GM12878 (cell line): ENCODE results near the gene MUC13. TPM values are rescaled to one million over a fixed set of nuclear protein-coding genes. Genes with fewer than 3 reads are reported as not detected.

ENCODE experiments used
- ATAC-seq: fragments of 200-7000 bp; cut with Tn5 transposase; 3 replicates; pipeline ENCODE4 v1.9.1; 2020; ENCODE audit warnings: mild to moderate bottlenecking, moderate library complexity
- BruUV-seq: library from RNA; stranded (reverse); fragments of 400-500 nt; replicated peaks from 2 replicates; lab custom pipeline; 2021; lab: Mats Ljungman, UMichigan
- CTCF ChIA-PET: fragments of 300-600 bp; sonication (Branson Sonifier 250); formaldehyde crosslinking; extraction: SDS; loops from one replicate; lab custom pipeline; 2021; ENCODE audit warnings: inconsistent platforms; lab: Yijun Ruan, JAX
- POLR2A ChIA-PET: fragments of 350-600 bp; formaldehyde crosslinking; extraction: SDS; loops from one replicate; lab custom pipeline; 2021; ENCODE audit warnings: inconsistent platforms; lab: Charles Lee
- RAD21 ChIA-PET: fragments of 300-600 bp; sonication (Branson Sonifier 250); formaldehyde crosslinking; loops from one replicate; lab custom pipeline; 2023; ENCODE audit warnings: antibody characterized with exemption; ENCODE audit not compliant: unreplicated experiment; lab: Charles Lee
- SMC1A ChIA-PET: fragments of 300-600 bp; sonication (Branson Sonifier 250); formaldehyde crosslinking; loops from one replicate; lab custom pipeline; 2023; ENCODE audit not compliant: unreplicated experiment, uncharacterized antibody; lab: Charles Lee
- DNase-seq: peaks from one replicate; pipeline ENCODE4 v3.0.0-alpha.2; 2011; ENCODE audit warnings: low read depth, low spot score
- FAIRE-seq: peaks from 3 replicates; lab custom pipeline; 2011; peaks lifted over from hg19 to GRCh38; lab: Jason Lieb, UNC
- H2AFZ ChIP-seq: 2 replicates; pipeline ENCODE4 v1.6.0; 2011; ENCODE audit warnings: low read depth, low read length, control low read depth; ENCODE audit not compliant: control insufficient read depth
- H3K27ac ChIP-seq: 2 replicates; pipeline ENCODE4 v1.5.1; 2011; ENCODE audit warnings: control low read depth; ENCODE audit not compliant: control insufficient read depth, insufficient read depth
- H3K27me3 ChIP-seq, 2 experiments: replicated peaks in 1 of 2; 2 replicates each; pipeline versions ENCODE4 v1.6.0 to v1.6.1; 2011; ENCODE audit warnings: low read length in 1 of 2; ENCODE audit not compliant: control insufficient read depth in 2 of 2, insufficient read depth in 2 of 2
- H3K36me3 ChIP-seq, 2 experiments: 2 replicates each; pipeline ENCODE4 v1.5.1; 2011; ENCODE audit warnings: low read length in 1 of 2; ENCODE audit not compliant: control insufficient read depth in 2 of 2, insufficient read depth in 2 of 2
- H3K4me1 ChIP-seq: 2 replicates; pipeline ENCODE4 v1.6.1; 2011; ENCODE audit warnings: mild to moderate bottlenecking, low read length, moderate library complexity, mixed read lengths; ENCODE audit not compliant: control insufficient read depth, insufficient read depth
- H3K4me2 ChIP-seq: 2 replicates; pipeline ENCODE4 v1.6.0; 2011; ENCODE audit warnings: control low read depth; ENCODE audit not compliant: control insufficient read depth, insufficient read depth
- H3K4me3 ChIP-seq: fragments of 200-600 bp; sonication (generic); 2 replicates; pipeline ENCODE4 v1.5.1; 2016
- H3K79me2 ChIP-seq: 2 replicates; pipeline ENCODE4 v1.6.0; 2011; ENCODE audit warnings: low read length; ENCODE audit not compliant: control insufficient read depth, insufficient read depth
- H3K9ac ChIP-seq: 2 replicates; pipeline ENCODE4 v1.8.0; 2011; ENCODE audit warnings: low read length, control low read depth, mixed read lengths; ENCODE audit not compliant: control insufficient read depth, insufficient read depth
- H3K9me3 ChIP-seq: replicated peaks from 3 replicates; pipeline ENCODE4 v1.5.1; 2011; ENCODE audit warnings: mild to moderate bottlenecking, low read length; ENCODE audit not compliant: control insufficient read depth, insufficient read depth
- H4K20me1 ChIP-seq: 2 replicates; pipeline ENCODE4 v1.6.0; 2011; ENCODE audit not compliant: control insufficient read depth, insufficient read depth
- HDAC2 ChIP-seq: fragments of 200-600 bp; sonication (generic); IDR thresholded peaks from 2 replicates; pipeline ENCODE4 v1.6.1; 2017
- JUNB ChIP-seq: IDR thresholded peaks from 2 replicates; pipeline ENCODE4 v1.6.1; 2016; ENCODE audit warnings: antibody characterized with exemption, mild to moderate bottlenecking
- MTA2 ChIP-seq: fragments of 450-650 bp; IDR thresholded peaks from 2 replicates; pipeline ENCODE4 v1.6.1; 2016; ENCODE audit warnings: low read depth, mild to moderate bottlenecking, moderate library complexity
- NBN ChIP-seq: fragments of 450-650 bp; IDR thresholded peaks from 2 replicates; pipeline ENCODE4 v1.6.1; 2016
- PML ChIP-seq: IDR thresholded peaks from 2 replicates; pipeline ENCODE4 v1.6.1; 2012; ENCODE audit warnings: low read length, inconsistent platforms
- SRF ChIP-seq, 2 experiments: IDR thresholded peaks; 2 replicates each; pipeline ENCODE4 v1.6.1; 2011; ENCODE audit warnings: low read depth in 2 of 2, low read length in 2 of 2, mild to moderate bottlenecking in 1 of 2, moderate library complexity in 1 of 2
- TCF3 ChIP-seq: IDR thresholded peaks from 2 replicates; pipeline ENCODE4 v1.6.1; 2012; ENCODE audit warnings: low read depth, mild to moderate bottlenecking, low read length, borderline replicate concordance; ENCODE audit not compliant: insufficient read depth
- WRNIP1 ChIP-seq: IDR thresholded peaks from 2 replicates; pipeline ENCODE4 v1.6.1; 2011; ENCODE audit warnings: low read depth, low read length, improper control_type of control experiment, borderline replicate concordance
- WGBS: methylation state at CpG from one replicate; pipeline ENCODE4 v1.1.6; 2016; ENCODE audit warnings: low lambda C conversion rate; ENCODE audit not compliant: insufficient replicate concordance, insufficient coverage; ENCODE audit errors: missing lambda C conversion rate; 5-methylcytosine and 5-hydroxymethylcytosine counted together
- in situ Hi-C: fragments of 300-500 bp; cut with MboI; formaldehyde crosslinking; loops from 9 replicates; pipeline ENCODE4 v1.14.3; 2018; ENCODE audit warnings: mixed read lengths
- intact Hi-C: fragments of 100-400 bp; cut with micrococcal nuclease; formaldehyde crosslinking; loops from one replicate; pipeline ENCODE4 v1.14.2; 2022; ENCODE audit not compliant: unreplicated experiment
- polyA plus RNA-seq, 11 experiments: library from polyadenylated mRNA; depleted of rRNA in 4 of 11; unstranded in 6 of 11; stranded (reverse) in 5 of 11; fragments of >200 nt; fragmentation: Nextera tagmentation in 4 of 11; fragmentation: Illumina TruSeq in 1 of 11; extraction: Ambion mirVana in 4 of 11; extraction: Trizol in 1 of 11; gene quantifications; 1 replicate in 1 of 11; 2 replicates in 10 of 11; pipeline versions ENCODE4 v1.2.1 to v1.2.3, GENCODE V29; 2011 to 2016; ENCODE audit warnings: inconsistent platforms in 2 of 11, missing spikeins in 2 of 11, low read depth in 1 of 11
- total RNA-seq, 4 experiments: library from RNA; depleted of rRNA in 3 of 4; stranded (reverse); fragments of >200 nt in 3 of 4; fragmentation: Illumina TruSeq in 1 of 4; extraction: Trizol in 1 of 4; gene quantifications; 2 replicates each; pipeline versions ENCODE4 v1.2.1 to v1.2.3, GENCODE V29; 2013 to 2021
- TF ChIP-seq, protein P1 (sequence below), 3 experiments: IDR thresholded peaks in 2 of 3; conservative IDR thresholded peaks in 1 of 3; 2 replicates each; pipeline ENCODE4 v1.5.1; 2011; ENCODE audit warnings: low read depth in 3 of 3, low read length in 3 of 3, mild to moderate bottlenecking in 3 of 3, control low read depth in 2 of 3, moderate library complexity in 2 of 3, inconsistent platforms in 1 of 3, mixed read lengths in 1 of 3; ENCODE audit not compliant: control insufficient read depth in 2 of 3, insufficient read depth in 1 of 3; ENCODE audit errors: extremely low read depth in 1 of 3
- TF ChIP-seq, protein P2 (sequence below): IDR thresholded peaks from 2 replicates; pipeline ENCODE4 v1.6.1; 2011; ENCODE audit warnings: low read depth, mild to moderate bottlenecking, low read length, moderate library complexity, borderline replicate concordance; ENCODE audit errors: extremely low read depth
- TF ChIP-seq, protein P3 (sequence below): fragments of 450-650 bp; IDR thresholded peaks from 2 replicates; pipeline ENCODE4 v1.6.1; 2017; ENCODE audit warnings: mild to moderate bottlenecking

The MUC13 gene
- total and polyA plus RNA-seq, 10 of the 15 experiments (the other 5 are each of a cell fraction or from before 2014, with no cell fraction given), result 0.27 to 60.1 (median 0.76) TPM

DNA sequence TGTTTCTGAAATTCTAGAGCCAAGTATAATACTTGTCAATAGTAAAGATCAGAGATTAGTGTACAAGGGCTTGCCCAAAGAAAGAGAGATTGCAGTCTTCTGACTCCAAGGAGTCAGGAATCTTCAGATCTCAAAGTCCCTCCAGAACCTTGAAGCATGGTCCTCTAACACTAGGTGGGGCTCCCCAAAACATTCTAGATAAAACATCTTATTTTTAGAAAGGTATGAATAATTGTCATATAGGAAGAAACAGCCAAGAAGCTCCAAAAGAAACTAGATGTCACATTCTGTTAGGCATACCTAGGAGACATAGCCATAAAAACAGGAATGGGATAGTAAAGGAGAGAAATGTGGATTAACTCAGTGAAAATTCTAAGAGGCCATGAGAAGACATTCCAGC, 10.7 kb downstream of the MUC13 start:
- DNase-seq (no peak), FAIRE-seq (no peak), ATAC-seq (no peak)
- no peak overlapping the region for H2AFZ ChIP-seq
- no peaks in the 10 kb centered on the region for H3K36me3 ChIP-seq
- no peaks in the 10 kb centered on the region for H4K20me1 ChIP-seq
- H3K27me3 ChIP-seq, result no peaks in the 10 kb centered on the region; a peak in 1 of 4 replicates
- peaks cover 15% of the 10 kb centered on the region; the same call in 1 of the 2 replicates for H3K4me1 ChIP-seq
- ChIA-PET CTCF (interaction anchor here (0.8 to 3.6 kb wide), 21 partner anchors 11 to 668 kb away, joined by 3 to 40 read pairs (median 5); partner anchors contain the start of gene MUC13), RAD21 (interaction anchor here (1.1 to 2.0 kb wide), 7 partner anchors 11 to 664 kb away, joined by 3 to 17 read pairs (median 4); partner anchors contain the start of gene MUC13), POLR2A (interaction anchor here (0.6 to 2.0 kb wide), 3 partner anchors 10 to 285 kb away, joined by 3 to 9 read pairs (median 3); partner anchors contain the start of gene MUC13), SMC1A (interaction anchor here (0.6 to 2.2 kb wide), 19 partner anchors 9 to 661 kb away, joined by 3 to 9 read pairs (median 6); no protein-coding TSS in a partner anchor)
- no TSS peak for BruUV-seq
- in situ Hi-C loops (no loop called here), intact Hi-C loops (loop anchor here (10.0 kb wide), 1 partner anchor 241 kb away; no protein-coding TSS in a partner anchor)
- H3K4me2 ChIP-seq, result no peak overlapping the region
- no peak overlapping the region for H3K27ac ChIP-seq
- H3K4me3 ChIP-seq, result no peak overlapping the region
- no peak overlapping the region for H3K9ac ChIP-seq
- TF ChIP-seq MTA2, result no peak
- TF ChIP-seq, protein P1, sequence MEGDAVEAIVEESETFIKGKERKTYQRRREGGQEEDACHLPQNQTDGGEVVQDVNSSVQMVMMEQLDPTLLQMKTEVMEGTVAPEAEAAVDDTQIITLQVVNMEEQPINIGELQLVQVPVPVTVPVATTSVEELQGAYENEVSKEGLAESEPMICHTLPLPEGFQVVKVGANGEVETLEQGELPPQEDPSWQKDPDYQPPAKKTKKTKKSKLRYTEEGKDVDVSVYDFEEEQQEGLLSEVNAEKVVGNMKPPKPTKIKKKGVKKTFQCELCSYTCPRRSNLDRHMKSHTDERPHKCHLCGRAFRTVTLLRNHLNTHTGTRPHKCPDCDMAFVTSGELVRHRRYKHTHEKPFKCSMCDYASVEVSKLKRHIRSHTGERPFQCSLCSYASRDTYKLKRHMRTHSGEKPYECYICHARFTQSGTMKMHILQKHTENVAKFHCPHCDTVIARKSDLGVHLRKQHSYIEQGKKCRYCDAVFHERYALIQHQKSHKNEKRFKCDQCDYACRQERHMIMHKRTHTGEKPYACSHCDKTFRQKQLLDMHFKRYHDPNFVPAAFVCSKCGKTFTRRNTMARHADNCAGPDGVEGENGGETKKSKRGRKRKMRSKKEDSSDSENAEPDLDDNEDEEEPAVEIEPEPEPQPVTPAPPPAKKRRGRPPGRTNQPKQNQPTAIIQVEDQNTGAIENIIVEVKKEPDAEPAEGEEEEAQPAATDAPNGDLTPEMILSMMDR (IDR thresholded peaks at IDR 0.05 in 2 of 3, conservative IDR thresholded peaks at IDR 0.05 in 1 of 3; ENCODE audit: control insufficient read depth in 2 of 3, extremely low read depth in 1 of 3, insufficient read depth in 1 of 3, low read depth in 3 of 3, low read length in 3 of 3), result peak in 2 of 3 experiments; percentile 19 to 24; a peak in 3 of 6 replicates
- H3K79me2 ChIP-seq, result no peaks in the 10 kb centered on the region
- H3K9me3 ChIP-seq, result no peaks in the 10 kb centered on the region

DNA sequence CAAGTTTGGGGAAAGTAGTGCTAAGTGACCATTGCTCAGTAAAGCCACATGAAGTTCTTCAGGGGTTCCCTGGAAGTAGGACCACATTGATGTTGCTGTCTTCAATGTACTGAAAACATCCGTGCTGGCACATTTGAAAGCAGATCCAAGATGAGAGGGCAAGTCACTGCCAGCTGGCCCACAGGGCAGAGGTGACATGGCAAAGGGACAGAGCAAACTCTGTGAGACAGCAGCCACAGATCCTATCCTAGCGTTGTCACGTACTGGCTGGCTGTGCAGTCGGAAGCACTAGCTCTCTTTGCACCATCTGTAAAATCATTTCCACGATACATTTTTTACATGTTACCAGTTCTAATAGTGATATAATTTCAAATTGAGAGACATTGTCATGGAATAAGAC, 13.8 kb downstream of the MUC13 start:
- no peak overlapping the region for H3K4me2 ChIP-seq
- no peak overlapping the region for H3K4me3 ChIP-seq
- BruUV-seq, result no TSS peak
- DNase-seq (no peak), ATAC-seq (no peak), FAIRE-seq (no peak)
- H3K36me3 ChIP-seq, result no peaks in the 10 kb centered on the region
- no peaks in the 10 kb centered on the region for H4K20me1 ChIP-seq
- 71% methylated on average over 5 of the region's 5 CpGs for WGBS
- H3K4me1 ChIP-seq, result no peaks in the 10 kb centered on the region
- ChIA-PET CTCF (interaction anchor here (1.4 to 2.4 kb wide), 2 partner anchors 160 to 665 kb away, joined by 6 to 7 read pairs; no protein-coding TSS in a partner anchor), POLR2A (no interaction called here), SMC1A (interaction anchor here (1.6 kb wide), 2 partner anchors 13 to 183 kb away, joined by 3 to 4 read pairs; no protein-coding TSS in a partner anchor), RAD21 (interaction anchor here (1.1 kb wide), 1 partner anchor 160 kb away, joined by 3 read pairs; no protein-coding TSS in a partner anchor)
- H3K79me2 ChIP-seq, result no peaks in the 10 kb centered on the region
- peaks cover 0 to 2% of the 10 kb centered on the region in 2 experiments; a peak in 1 of 4 replicates for H3K27me3 ChIP-seq
- TF ChIP-seq NBN, result no peak
- no peak for TF ChIP-seq WRNIP1
- TF ChIP-seq HDAC2, result no peak
- TF ChIP-seq, protein P2, sequence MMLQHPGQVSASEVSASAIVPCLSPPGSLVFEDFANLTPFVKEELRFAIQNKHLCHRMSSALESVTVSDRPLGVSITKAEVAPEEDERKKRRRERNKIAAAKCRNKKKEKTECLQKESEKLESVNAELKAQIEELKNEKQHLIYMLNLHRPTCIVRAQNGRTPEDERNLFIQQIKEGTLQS, result no peak
- no peak for TF ChIP-seq TCF3
- TF ChIP-seq, protein P3, sequence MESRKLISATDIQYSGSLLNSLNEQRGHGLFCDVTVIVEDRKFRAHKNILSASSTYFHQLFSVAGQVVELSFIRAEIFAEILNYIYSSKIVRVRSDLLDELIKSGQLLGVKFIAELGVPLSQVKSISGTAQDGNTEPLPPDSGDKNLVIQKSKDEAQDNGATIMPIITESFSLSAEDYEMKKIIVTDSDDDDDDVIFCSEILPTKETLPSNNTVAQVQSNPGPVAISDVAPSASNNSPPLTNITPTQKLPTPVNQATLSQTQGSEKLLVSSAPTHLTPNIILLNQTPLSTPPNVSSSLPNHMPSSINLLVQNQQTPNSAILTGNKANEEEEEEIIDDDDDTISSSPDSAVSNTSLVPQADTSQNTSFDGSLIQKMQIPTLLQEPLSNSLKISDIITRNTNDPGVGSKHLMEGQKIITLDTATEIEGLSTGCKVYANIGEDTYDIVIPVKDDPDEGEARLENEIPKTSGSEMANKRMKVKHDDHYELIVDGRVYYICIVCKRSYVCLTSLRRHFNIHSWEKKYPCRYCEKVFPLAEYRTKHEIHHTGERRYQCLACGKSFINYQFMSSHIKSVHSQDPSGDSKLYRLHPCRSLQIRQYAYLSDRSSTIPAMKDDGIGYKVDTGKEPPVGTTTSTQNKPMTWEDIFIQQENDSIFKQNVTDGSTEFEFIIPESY, result no peak
- TF ChIP-seq PML, result no peak
- TF ChIP-seq JUNB, result no peak
- no peak for TF ChIP-seq SRF (IDR thresholded peaks at IDR 0.05; ENCODE audit: low read depth in 2 of 2, low read length in 2 of 2)
- in situ Hi-C loops (no loop called here), intact Hi-C loops (loop anchor here (10.0 kb wide), 1 partner anchor 244 kb away; no protein-coding TSS in a partner anchor)
- H3K27ac ChIP-seq, result no peak overlapping the region
- no peak overlapping the region for H2AFZ ChIP-seq
- no peaks in the 10 kb centered on the region for H3K9me3 ChIP-seq
- no peak overlapping the region for H3K9ac ChIP-seq
